Measurements from ENCODE around the gene SERPINB1.
"Not testable (repeated sequence)": the region's sequence is repeated elsewhere in the genome, so short reads cannot be mapped to it uniquely, and the experiment has no call there.

The SERPINB1 gene

DNA sequence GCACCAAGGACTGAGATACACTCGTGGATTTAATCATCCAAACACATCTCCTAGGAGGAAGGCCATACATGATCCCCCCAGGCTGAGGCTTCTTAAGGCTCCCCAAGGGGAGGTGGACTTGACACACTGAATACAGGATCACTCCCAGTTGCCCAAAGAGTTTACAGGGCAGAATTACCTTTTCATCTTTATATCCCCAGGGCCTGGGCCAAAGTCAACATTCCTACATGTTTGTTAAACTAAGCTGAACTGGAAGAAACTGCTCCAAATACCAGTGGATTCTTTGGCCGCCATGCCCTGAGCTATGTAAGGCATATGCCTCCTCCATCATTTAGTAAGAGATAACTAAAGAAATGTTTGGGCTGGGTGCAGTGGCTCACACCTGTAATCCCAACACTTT is 22.2 kb upstream of the SERPINB1 start:
- DNase-seq (ENCODE audit: low read depth) = no peak
- TF ChIP-seq, protein P1, sequence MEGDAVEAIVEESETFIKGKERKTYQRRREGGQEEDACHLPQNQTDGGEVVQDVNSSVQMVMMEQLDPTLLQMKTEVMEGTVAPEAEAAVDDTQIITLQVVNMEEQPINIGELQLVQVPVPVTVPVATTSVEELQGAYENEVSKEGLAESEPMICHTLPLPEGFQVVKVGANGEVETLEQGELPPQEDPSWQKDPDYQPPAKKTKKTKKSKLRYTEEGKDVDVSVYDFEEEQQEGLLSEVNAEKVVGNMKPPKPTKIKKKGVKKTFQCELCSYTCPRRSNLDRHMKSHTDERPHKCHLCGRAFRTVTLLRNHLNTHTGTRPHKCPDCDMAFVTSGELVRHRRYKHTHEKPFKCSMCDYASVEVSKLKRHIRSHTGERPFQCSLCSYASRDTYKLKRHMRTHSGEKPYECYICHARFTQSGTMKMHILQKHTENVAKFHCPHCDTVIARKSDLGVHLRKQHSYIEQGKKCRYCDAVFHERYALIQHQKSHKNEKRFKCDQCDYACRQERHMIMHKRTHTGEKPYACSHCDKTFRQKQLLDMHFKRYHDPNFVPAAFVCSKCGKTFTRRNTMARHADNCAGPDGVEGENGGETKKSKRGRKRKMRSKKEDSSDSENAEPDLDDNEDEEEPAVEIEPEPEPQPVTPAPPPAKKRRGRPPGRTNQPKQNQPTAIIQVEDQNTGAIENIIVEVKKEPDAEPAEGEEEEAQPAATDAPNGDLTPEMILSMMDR (IDR thresholded peaks at IDR 0.05; ENCODE audit: low read length, missing control alignments) = no peak
- no peak overlapping the region for H3K4me3 ChIP-seq (replicated peaks; ENCODE audit: low read depth, low read length)

DNA sequence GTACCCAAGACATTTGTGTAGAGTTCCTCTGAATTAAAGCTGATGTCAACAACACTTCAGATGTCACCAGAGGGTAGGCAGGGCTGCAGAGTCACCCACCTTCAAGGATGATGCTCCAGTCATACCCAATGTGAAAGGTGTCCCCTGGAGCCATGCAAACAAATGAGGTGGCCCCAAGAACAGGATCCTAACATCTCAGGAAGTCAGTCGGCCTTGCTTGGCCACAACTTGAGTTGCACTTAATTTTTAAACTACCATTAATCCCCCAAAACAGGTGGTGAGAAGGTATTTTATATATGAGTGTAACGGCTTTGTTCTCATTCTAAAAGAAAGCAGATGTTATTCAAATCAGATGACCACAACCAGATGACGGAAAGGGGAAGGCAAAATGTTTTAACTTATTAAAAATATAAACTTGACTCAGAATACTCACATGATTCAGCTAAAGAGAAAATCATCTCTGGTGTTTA is 21.1 kb upstream of the SERPINB1 start:
- TF ChIP-seq, protein P1 (IDR thresholded peaks at IDR 0.05; ENCODE audit: low read length, missing control alignments) = no peak
- DNase-seq (ENCODE audit: low read depth) = no peak
- H3K4me3 ChIP-seq (replicated peaks; ENCODE audit: low read depth, low read length) = no peak overlapping the region

DNA sequence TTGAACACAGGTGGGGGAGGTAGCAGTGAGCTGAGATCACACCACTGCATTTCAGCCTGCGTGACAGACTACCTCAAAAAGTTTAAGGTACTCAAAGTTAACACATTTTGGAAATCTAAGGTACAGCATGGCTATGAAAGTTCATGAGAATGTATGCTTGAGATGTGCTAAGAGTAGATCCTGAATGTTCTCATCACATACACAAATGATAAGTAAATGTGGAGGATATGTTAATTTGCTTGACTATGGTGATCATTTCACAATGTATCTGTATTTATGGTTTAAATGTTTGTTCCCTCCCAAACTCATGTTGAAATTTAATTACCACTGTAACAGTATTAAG is 20.1 kb upstream of the SERPINB1 start:
- DNase-seq (ENCODE audit: low read depth) = no peak
- TF ChIP-seq, protein P1 (IDR thresholded peaks at IDR 0.05; ENCODE audit: low read length, missing control alignments) = no peak
- H3K4me3 ChIP-seq (replicated peaks; ENCODE audit: low read depth, low read length) = no peak overlapping the region

DNA sequence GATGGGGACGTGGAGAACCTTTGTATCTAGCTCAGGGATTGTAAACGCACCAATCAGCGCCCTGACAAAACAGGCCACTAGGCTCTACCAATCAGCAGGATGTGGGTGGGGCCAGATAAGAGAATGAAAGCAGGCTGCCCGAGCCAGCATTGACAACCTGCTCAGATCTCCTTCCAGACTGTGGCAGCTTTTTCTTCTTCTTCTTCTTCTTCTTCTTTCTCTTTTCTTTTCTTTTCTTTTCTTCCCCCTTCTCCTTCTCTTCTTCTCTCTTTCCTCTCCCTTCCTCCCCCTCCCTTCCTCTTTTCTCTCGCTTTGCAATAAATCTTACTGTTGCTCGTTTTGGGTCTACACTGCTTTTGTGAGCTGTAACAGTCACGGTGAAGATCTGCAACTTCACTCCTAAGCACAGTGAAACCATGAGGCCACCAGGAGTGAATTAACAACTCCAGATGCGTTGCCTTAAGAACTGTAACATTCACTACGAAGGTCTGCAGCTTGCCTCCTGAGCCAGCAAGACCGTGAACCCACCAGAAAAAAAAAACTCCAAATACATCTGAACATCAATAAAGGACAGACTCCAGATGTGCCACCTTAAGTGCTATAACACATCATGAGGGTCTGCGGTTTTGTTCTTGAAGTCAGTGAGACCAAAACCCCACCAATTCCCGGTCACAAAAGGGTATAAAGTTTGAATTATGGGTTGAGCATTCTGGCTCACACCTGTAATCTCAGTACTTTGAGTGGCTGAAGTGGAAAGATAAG is 19.6 kb upstream of the SERPINB1 start:
- no peak for DNase-seq (ENCODE audit: low read depth)
- TF ChIP-seq, protein P1 (IDR thresholded peaks at IDR 0.05; ENCODE audit: low read length, missing control alignments) = no peak
- no peak overlapping the region for H3K4me3 ChIP-seq (replicated peaks; ENCODE audit: low read depth, low read length)

DNA sequence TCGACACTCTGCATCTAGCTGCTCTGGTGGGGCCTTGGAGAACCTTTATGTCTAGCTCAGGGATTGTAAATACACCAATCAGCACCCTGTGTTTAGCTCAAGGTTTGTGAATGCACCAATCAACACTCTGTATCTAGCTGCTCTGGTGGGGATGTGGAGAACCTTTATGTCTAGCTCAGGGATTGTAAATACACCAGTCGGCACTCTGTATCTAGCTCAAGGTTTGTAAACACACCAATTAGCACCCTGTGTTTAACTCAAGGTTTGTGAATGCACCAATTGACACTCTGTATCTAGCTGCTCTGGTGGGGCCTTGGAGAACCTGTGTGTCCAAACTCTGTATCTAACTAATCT is 19.0 kb upstream of the SERPINB1 start:
- H3K4me3 ChIP-seq (replicated peaks; ENCODE audit: low read depth, low read length); DNase-seq (ENCODE audit: low read depth): not testable (repeated sequence)

DNA sequence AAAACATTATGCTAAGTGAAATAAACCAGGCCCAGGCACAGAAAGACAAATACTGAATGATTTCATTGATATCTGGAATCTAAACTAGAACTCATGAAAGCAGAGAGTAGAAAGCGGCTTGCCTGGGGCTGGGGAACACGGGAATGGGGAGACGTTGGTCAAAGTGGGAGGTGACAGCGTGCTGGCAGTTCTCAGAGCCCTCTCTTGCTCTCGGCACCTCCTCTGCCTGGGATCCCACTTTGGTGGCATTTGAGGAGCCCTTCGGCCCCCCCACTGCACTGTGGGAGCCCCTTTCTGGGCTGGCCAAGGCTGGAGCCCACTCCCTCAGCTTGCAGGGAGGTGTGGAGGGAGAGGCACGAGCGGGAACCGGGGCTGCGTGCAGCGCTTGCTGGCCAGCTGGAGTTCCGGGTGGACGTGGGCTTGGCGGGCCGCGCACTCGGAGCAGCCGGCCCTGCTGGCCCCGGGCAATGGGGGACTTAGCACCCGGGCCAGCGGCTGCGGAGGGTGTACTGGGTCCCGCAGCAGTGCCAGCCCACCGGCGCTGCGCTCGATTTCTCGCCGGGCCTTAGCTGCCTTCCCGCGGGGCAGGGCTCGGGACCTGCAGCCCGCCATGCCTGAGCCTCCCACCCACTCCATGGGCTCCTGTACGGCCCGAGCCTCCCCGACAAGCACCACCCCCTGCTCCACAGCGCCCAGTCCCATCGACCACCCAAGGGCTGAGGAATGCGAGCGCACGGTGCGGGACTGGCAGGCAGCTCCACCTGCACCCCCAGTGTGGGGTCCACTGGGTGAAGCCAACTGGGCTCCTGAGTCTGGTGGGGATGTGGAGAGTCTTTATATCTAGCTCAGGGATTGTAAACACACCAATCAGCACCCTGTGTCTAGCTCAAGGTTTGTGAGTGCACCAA is 18.4 kb upstream of the SERPINB1 start:
- not testable (repeated sequence) for H3K4me3 ChIP-seq (replicated peaks; ENCODE audit: low read depth, low read length); DNase-seq (ENCODE audit: low read depth)

DNA sequence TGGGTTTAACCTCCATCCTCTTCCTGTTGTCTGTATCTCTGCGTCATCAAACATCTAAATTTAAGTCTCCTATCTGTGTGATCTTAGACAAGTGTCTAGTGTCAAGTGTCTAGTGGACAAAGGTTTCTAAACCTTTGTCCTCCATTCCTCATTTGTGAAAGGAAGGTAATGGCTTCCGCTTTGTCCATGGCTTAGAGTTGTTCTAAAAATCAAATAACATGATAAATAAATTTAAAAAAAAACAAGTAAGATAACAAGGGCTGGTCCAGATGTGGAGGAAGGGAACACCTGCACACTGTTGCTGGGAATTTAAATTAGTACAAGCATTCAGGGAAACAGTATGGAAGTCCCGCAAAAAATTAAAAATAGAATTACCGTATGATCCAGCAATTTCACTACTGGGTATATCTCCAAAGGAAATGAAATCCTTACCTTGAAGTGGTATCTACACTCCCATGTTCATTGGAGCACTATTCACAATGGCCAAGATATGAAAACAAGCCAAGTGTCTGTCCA is 17.6 kb upstream of the SERPINB1 start:
- TF ChIP-seq, protein P1 (IDR thresholded peaks at IDR 0.05; ENCODE audit: low read length, missing control alignments) = no peak
- no peak for DNase-seq (ENCODE audit: low read depth)
- H3K4me3 ChIP-seq (replicated peaks; ENCODE audit: low read depth, low read length) = no peak overlapping the region
